ENCODE data around the gene CHGA.

CHGA gene

GRCh38 chr14:92906420-92906819 lies 16.5 kb upstream of the CHGA start:
- H3K4me1 ChIP-seq (ENCODE audit: control insufficient read depth, insufficient read depth, low read length): no peaks in the 10 kb centered on the region
- H3K36me3 ChIP-seq (ENCODE audit: insufficient read depth, low read length): no peaks in the 10 kb centered on the region
- H3K4me3 ChIP-seq (ENCODE audit: low read length): no peak overlapping the region
- no peak overlapping the region for H3K9ac ChIP-seq (ENCODE audit: low read depth, low read length)
- H3K4me2 ChIP-seq (ENCODE audit: low read length): no peak overlapping the region
- H3K9me3 ChIP-seq (replicated peaks; ENCODE audit: low read length): no peaks in the 10 kb centered on the region
- peaks cover 46% of the 10 kb centered on the region for H3K27me3 ChIP-seq (ENCODE audit: control insufficient read depth, insufficient read depth, low read length)

GRCh38 chr14:92906823-92907222 lies 16.1 kb upstream of the CHGA start:
- Histone ChIP-seq H3K9ac (ENCODE audit: low read depth, low read length) (no peak overlapping the region), H3K4me1 (ENCODE audit: control insufficient read depth, insufficient read depth, low read length) (no peaks in the 10 kb centered on the region), H3K4me2 (ENCODE audit: low read length) (no peak overlapping the region), H3K9me3 (replicated peaks; ENCODE audit: low read length) (no peaks in the 10 kb centered on the region), H3K4me3 (ENCODE audit: low read length) (no peak overlapping the region), H3K36me3 (ENCODE audit: insufficient read depth, low read length) (no peaks in the 10 kb centered on the region), H3K27me3 (ENCODE audit: control insufficient read depth, insufficient read depth, low read length) (peaks cover 46% of the 10 kb centered on the region)

- Histone ChIP-seq H3K4me2 (ENCODE audit: low read length) (no peak overlapping the region), H3K36me3 (ENCODE audit: insufficient read depth, low read length) (no peaks in the 10 kb centered on the region), H3K27me3 (ENCODE audit: control insufficient read depth, insufficient read depth, low read length) (peaks cover 42% of the 10 kb centered on the region), H3K4me1 (ENCODE audit: control insufficient read depth, insufficient read depth, low read length) (no peaks in the 10 kb centered on the region), H3K9me3 (replicated peaks; ENCODE audit: low read length) (no peaks in the 10 kb centered on the region), H3K9ac (ENCODE audit: low read depth, low read length) (no peak overlapping the region), H3K4me3 (ENCODE audit: low read length) (no peak overlapping the region)
These were observed 15.5 kb upstream of the CHGA start for GRCh38 chr14:92907316-92907911.

GRCh38 chr14:92914087-92914656 lies 8.8 kb upstream of the CHGA start:
- Histone ChIP-seq H3K4me3 (ENCODE audit: low read length) (no peak overlapping the region), H3K4me2 (ENCODE audit: low read length) (no peak overlapping the region), H3K36me3 (ENCODE audit: insufficient read depth, low read length) (no peaks in the 10 kb centered on the region), H3K4me1 (ENCODE audit: control insufficient read depth, insufficient read depth, low read length) (no peaks in the 10 kb centered on the region), H3K9me3 (replicated peaks; ENCODE audit: low read length) (no peaks in the 10 kb centered on the region), H3K27me3 (ENCODE audit: control insufficient read depth, insufficient read depth, low read length) (peaks cover 9% of the 10 kb centered on the region), H3K9ac (ENCODE audit: low read depth, low read length) (no peak overlapping the region)

- H3K9ac ChIP-seq (ENCODE audit: low read depth, low read length): no peak overlapping the region
- no peaks in the 10 kb centered on the region for H3K36me3 ChIP-seq (ENCODE audit: insufficient read depth, low read length)
- H3K4me1 ChIP-seq (ENCODE audit: control insufficient read depth, insufficient read depth, low read length): no peaks in the 10 kb centered on the region
- H3K4me2 ChIP-seq (ENCODE audit: low read length): no peak overlapping the region
- H3K4me3 ChIP-seq (ENCODE audit: low read length): no peak overlapping the region
- H3K9me3 ChIP-seq (replicated peaks; ENCODE audit: low read length): no peaks in the 10 kb centered on the region
- peaks cover 16% of the 10 kb centered on the region for H3K27me3 ChIP-seq (ENCODE audit: control insufficient read depth, insufficient read depth, low read length)
These were observed 6.7 kb upstream of the CHGA start for GRCh38 chr14:92916201-92916600.

- Histone ChIP-seq H3K4me2 (ENCODE audit: low read length) (no peak overlapping the region), H3K36me3 (ENCODE audit: insufficient read depth, low read length) (no peaks in the 10 kb centered on the region), H3K9ac (ENCODE audit: low read depth, low read length) (no peak overlapping the region)
These were observed 5.7 kb upstream of the CHGA start for GRCh38 chr14:92917041-92917940.

GRCh38 chr14:92917956-92918355 lies 5.0 kb upstream of the CHGA start:
- H3K27me3 ChIP-seq (ENCODE audit: control insufficient read depth, insufficient read depth, low read length): peaks cover 16% of the 10 kb centered on the region
- no peak overlapping the region for H3K9ac ChIP-seq (ENCODE audit: low read depth, low read length)
- no peaks in the 10 kb centered on the region for H3K9me3 ChIP-seq (replicated peaks; ENCODE audit: low read length)
- H3K4me3 ChIP-seq (ENCODE audit: low read length): no peak overlapping the region
- no peak overlapping the region for H3K4me2 ChIP-seq (ENCODE audit: low read length)
- H3K4me1 ChIP-seq (ENCODE audit: control insufficient read depth, insufficient read depth, low read length): no peaks in the 10 kb centered on the region
- no peaks in the 10 kb centered on the region for H3K36me3 ChIP-seq (ENCODE audit: insufficient read depth, low read length)

More at GRCh38 chr14:92917041-92917940, 5.7 kb upstream of the CHGA start:
- Histone ChIP-seq H3K27me3 (ENCODE audit: control insufficient read depth, insufficient read depth, low read length) (peaks cover 16% of the 10 kb centered on the region), H3K9me3 (replicated peaks; ENCODE audit: low read length) (no peaks in the 10 kb centered on the region), H3K4me3 (ENCODE audit: low read length) (no peak overlapping the region), H3K4me1 (ENCODE audit: control insufficient read depth, insufficient read depth, low read length) (no peaks in the 10 kb centered on the region)

- H3K4me3 ChIP-seq (ENCODE audit: low read length): no peak overlapping the region
- H3K9me3 ChIP-seq (replicated peaks; ENCODE audit: low read length): no peaks in the 10 kb centered on the region
- H3K4me1 ChIP-seq (ENCODE audit: control insufficient read depth, insufficient read depth, low read length): no peaks in the 10 kb centered on the region
- H3K27me3 ChIP-seq (ENCODE audit: control insufficient read depth, insufficient read depth, low read length): peaks cover 30% of the 10 kb centered on the region
- H3K9ac ChIP-seq (ENCODE audit: low read depth, low read length): no peak overlapping the region
- no peaks in the 10 kb centered on the region for H3K36me3 ChIP-seq (ENCODE audit: insufficient read depth, low read length)
- no peak overlapping the region for H3K4me2 ChIP-seq (ENCODE audit: low read length)
These were observed 2.9 kb upstream of the CHGA start for GRCh38 chr14:92920001-92920400.

- Histone ChIP-seq H3K4me1 (ENCODE audit: control insufficient read depth, insufficient read depth, low read length) (no peaks in the 10 kb centered on the region), H3K9ac (ENCODE audit: low read depth, low read length) (no peak overlapping the region), H3K9me3 (replicated peaks; ENCODE audit: low read length) (no peaks in the 10 kb centered on the region), H3K4me3 (ENCODE audit: low read length) (no peak overlapping the region), H3K36me3 (ENCODE audit: insufficient read depth, low read length) (no peaks in the 10 kb centered on the region), H3K27me3 (ENCODE audit: control insufficient read depth, insufficient read depth, low read length) (peaks cover 44% of the 10 kb centered on the region), H3K4me2 (ENCODE audit: low read length) (no peak overlapping the region)
These were observed 705 bp upstream of the CHGA start for GRCh38 chr14:92922155-92922735.

GRCh38 chr14:92923744-92924103 lies 774 bp downstream of the CHGA start:
- H3K27me3 ChIP-seq (ENCODE audit: control insufficient read depth, insufficient read depth, low read length): peaks cover 46% of the 10 kb centered on the region
- H3K4me3 ChIP-seq (ENCODE audit: low read length): no peak overlapping the region

GRCh38 chr14:92924247-92924646 lies 1.3 kb downstream of the CHGA start:
- H3K9me3 ChIP-seq (replicated peaks; ENCODE audit: low read length): no peaks in the 10 kb centered on the region
- H3K27me3 ChIP-seq (ENCODE audit: control insufficient read depth, insufficient read depth, low read length): peaks cover 46% of the 10 kb centered on the region
- H3K4me1 ChIP-seq (ENCODE audit: control insufficient read depth, insufficient read depth, low read length): no peaks in the 10 kb centered on the region
- H3K36me3 ChIP-seq (ENCODE audit: insufficient read depth, low read length): no peaks in the 10 kb centered on the region
- no peak overlapping the region for H3K4me2 ChIP-seq (ENCODE audit: low read length)
- H3K9ac ChIP-seq (ENCODE audit: low read depth, low read length): no peak overlapping the region
- no peak overlapping the region for H3K4me3 ChIP-seq (ENCODE audit: low read length)

More at GRCh38 chr14:92923744-92924103, 774 bp downstream of the CHGA start:
- Histone ChIP-seq H3K4me1 (ENCODE audit: control insufficient read depth, insufficient read depth, low read length) (no peaks in the 10 kb centered on the region), H3K9me3 (replicated peaks; ENCODE audit: low read length) (no peaks in the 10 kb centered on the region), H3K9ac (ENCODE audit: low read depth, low read length) (no peak overlapping the region), H3K4me2 (ENCODE audit: low read length) (no peak overlapping the region), H3K36me3 (ENCODE audit: insufficient read depth, low read length) (no peaks in the 10 kb centered on the region)
